Activated naive CD4-positive, alpha-beta T cell treated with anti-CD3 and anti-CD28 coated beads, Interleukin-2, amount 10 ng/mL, durations not matched to agents 7 days and 5 days (primary cell): ENCODE results near the gene NDUFS8.

Experiments used
- CTCF ChIA-PET: fragments of 350-600 bp; sonication (Branson Sonifier 250); formaldehyde crosslinking; loops from one replicate; lab custom pipeline; 2021; ENCODE audit warnings: antibody characterized with exemption; lab: Charles Lee
- DNase-seq: peaks from one replicate; pipeline ENCODE4 v3.0.0-alpha.2; 2020
- H3K27ac Mint-ChIP-seq: one replicate; pipeline ENCODE4 v1.8.0; 2021; ENCODE audit warnings: mild to moderate bottlenecking, moderate library complexity, mixed read lengths
- H3K27me3 Mint-ChIP-seq: one replicate; pipeline ENCODE4 v1.8.0; 2021; ENCODE audit warnings: mild to moderate bottlenecking, mixed read lengths
- H3K36me3 Mint-ChIP-seq: one replicate; pipeline ENCODE4 v1.8.0; 2021; ENCODE audit warnings: mixed read lengths
- H3K4me1 Mint-ChIP-seq: one replicate; pipeline ENCODE4 v1.8.0; 2021; ENCODE audit warnings: mixed read lengths
- H3K4me3 Mint-ChIP-seq: one replicate; pipeline ENCODE4 v1.8.0; 2021; ENCODE audit warnings: mild to moderate bottlenecking, moderate library complexity, mixed read lengths
- H3K9me3 Mint-ChIP-seq: one replicate; pipeline ENCODE4 v1.8.0; 2021; ENCODE audit warnings: mixed read lengths

NDUFS8 gene

DNA sequence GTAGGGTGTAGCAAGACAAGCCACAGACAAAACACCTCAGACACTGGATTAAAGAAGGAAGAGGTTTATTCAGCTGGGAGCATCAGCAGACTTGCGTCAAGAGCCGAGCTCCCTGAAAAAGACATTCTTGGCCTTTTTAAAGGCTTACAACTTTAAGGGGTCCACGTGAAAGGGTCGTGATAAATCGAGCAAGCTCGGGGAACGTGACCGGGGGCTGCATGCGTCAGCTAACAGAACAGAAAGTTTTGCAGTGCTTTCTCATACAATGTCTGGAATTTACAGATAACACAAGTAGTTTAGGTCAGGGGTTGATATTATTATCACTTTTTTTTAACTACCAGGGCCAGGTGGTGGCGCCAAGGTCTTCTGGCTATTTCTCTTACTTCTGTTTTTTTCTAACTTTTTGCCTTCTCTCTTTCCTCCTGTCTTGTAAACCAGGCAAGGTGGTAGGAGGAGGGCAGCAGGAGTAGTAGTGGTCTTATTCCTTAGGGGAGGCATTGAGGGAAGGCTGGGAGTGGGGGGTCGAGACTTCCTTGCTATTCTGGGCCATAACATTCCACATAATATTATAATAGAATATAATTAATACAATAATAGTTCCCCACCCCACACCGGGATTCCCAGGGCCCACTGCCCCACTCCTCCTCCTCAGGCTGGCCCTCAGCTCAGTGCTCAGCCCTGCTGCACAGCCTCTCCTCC, 20.9 kb upstream of the NDUFS8 start:
- H3K4me3 Mint-ChIP-seq = no peak overlapping the region
- no peak overlapping the region for H3K27ac Mint-ChIP-seq
- peaks cover 20% of the 10 kb centered on the region for H3K4me1 Mint-ChIP-seq
- CTCF ChIA-PET = interaction anchor here (0.6 to 2.0 kb wide), 5 partner anchors 21 to 200 kb away, joined by 3 to 5 read pairs (median 4); partner anchors contain the start of gene NDUFS8
- peak; percentile 41 for DNase-seq
- H3K36me3 Mint-ChIP-seq = no peaks in the 10 kb centered on the region
- no peaks in the 10 kb centered on the region for H3K9me3 Mint-ChIP-seq
- peaks cover 24% of the 10 kb centered on the region for H3K27me3 Mint-ChIP-seq

DNA sequence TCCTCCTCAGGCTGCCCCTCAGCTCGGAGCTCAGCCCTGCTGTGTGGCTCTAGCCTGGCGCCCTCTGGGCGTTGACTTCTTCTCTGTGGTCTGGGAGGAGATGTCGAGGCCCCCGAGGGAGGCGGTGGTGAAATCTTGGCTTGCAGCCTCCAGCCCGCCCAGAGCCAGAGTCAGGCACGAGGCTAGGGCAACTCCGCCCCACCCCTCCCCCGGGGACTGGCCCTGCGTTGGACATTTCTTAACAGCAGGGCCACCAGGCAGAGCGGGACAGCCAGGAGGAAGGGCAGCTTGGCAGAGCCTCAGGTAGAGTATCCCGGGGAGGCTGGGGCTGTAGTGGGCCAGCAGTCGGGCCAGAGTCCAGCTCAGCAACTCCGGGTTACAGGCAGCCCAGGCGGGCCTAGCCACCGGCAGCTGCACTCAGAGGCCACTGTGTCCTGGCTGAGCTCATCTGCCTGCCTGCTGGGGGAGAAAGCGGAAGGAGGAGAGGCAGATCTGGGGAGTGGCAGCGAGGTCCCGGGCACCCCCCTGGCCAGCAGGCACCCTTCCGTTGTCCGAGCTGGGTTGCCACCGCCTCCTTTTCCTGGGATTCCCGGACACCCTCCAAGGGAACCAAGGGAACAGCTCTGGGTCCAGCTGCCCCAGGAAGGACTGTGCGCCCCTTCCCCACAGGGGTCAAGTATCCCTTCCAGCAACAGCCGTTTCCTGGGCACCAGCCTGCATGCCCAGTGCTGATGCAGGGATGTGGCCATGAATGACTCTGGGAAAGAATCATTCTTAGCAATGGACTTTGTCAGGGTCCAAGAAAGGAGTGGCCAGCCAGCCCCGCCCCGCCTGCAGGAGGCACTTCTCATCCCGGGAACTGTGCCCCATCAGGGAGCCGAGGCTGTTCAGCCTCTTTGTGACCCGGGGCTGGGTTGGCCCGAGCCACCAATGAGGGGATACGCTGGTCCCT, 20.1 kb upstream of the NDUFS8 start, which contains the start of gene ALDH3B1:
ALDH3B1 (plus strand) TSS at position 238 of the 952 bp plus-strand sequence. CDS start 4,971 bp downstream, outside the sequence.
- H3K36me3 Mint-ChIP-seq = no peaks in the 10 kb centered on the region
- H3K4me3 Mint-ChIP-seq = no peak within 1 kb of the TSS
- DNase-seq = no peak
- no peaks in the 10 kb centered on the region for H3K9me3 Mint-ChIP-seq
- H3K27me3 Mint-ChIP-seq = peaks cover 18% of the 10 kb centered on the region
- no peak within 1 kb of the TSS for H3K27ac Mint-ChIP-seq
- peaks cover 14% of the 10 kb centered on the region for H3K4me1 Mint-ChIP-seq
- CTCF ChIA-PET = interaction anchor here (1.1 to 2.0 kb wide), 4 partner anchors 20 to 199 kb away, joined by 3 to 5 read pairs (median 4); partner anchors contain the start of gene NDUFS8

DNA sequence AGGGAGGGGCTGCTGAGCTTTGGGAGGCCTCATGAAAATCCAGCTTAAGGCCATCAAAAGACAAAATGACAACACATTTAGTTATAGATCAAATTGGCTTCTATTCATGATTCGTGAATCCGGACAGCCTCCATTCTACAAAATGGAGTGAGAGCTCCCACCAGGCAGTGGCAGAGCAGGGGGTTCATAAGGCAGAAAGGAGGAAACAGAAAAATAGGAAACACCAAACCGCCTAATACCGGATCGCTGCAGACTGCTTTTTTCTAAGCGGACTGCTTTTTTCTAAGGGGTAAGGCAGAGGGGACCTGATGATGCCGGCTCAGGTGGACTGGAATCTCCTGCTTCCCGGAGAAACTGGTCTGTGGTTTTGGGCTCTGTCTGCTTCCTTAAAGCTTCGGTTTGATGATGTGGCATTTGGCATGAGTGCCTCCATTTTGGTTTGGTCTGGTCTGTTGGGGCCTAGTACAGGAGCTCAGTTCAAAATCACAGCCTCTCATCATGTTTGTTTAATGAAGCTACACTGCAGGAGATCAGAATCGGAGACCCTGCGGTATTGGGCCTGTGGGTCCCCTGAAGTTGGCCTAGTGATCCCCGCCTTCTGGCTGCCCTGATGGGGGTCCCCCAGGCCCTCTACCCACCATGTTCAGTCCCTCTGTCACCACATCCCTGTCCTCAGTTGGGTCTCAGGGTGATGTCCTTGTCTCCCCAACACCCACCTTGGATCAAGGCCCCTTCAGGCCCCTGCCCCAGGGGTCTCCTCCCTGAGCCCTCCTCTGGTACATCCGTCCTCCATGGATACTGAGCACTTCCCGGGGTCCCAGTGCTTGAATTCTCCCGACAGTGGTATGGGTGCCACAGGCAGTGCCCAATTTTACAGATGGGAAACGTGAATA, 19.2 kb upstream of the NDUFS8 start:
- DNase-seq = no peak
- no peaks in the 10 kb centered on the region for H3K36me3 Mint-ChIP-seq
- peaks cover 14% of the 10 kb centered on the region for H3K4me1 Mint-ChIP-seq
- CTCF ChIA-PET = interaction anchor here (1.3 kb wide), 1 partner anchor 198 kb away, joined by 5 read pairs; no protein-coding TSS in a partner anchor
- no peak overlapping the region for H3K4me3 Mint-ChIP-seq
- H3K27me3 Mint-ChIP-seq = peaks cover 18% of the 10 kb centered on the region
- no peak overlapping the region for H3K27ac Mint-ChIP-seq
- no peaks in the 10 kb centered on the region for H3K9me3 Mint-ChIP-seq

DNA sequence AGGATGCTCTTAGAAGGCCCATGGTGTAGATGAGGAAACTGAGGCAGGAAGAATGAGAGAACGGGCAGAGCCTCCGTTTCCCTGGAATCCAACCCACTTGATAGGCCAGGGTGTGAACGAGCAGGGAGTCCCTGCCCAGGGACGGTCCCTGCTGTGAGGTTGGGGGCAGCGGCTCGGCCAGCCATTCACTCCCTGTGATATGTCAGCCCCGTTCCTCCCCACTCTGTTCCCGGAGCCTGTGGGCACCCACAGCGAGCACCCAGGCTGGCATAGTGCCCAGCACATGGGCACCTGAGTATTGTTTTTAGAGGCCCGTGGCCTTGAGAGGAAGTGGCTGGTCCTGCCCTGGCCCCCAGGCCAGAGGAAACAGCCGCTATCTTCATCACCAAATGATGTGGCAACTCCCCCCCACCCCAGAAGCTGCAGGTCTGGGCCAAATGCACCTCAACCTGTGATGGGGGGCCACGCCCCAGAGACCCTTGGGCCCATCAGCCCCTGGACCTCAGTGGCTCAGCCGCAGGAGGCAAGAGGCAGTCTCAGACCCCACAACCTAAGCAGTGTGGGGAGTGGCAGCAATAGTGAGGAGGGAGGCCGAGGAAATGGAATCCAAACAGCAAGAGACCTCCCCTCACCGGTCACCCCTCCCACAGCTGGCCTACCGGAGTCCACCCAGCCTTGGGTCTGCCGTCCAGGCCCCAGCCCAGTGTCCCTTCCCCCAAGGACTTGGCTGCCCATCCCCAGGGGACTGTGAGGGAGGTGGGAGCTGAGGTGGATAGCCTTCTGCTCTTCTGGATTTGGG, 18.2 kb upstream of the NDUFS8 start:
- H3K27ac Mint-ChIP-seq = no peak overlapping the region
- no peak for DNase-seq
- peaks cover 18% of the 10 kb centered on the region for H3K27me3 Mint-ChIP-seq
- H3K4me1 Mint-ChIP-seq = peaks cover 14% of the 10 kb centered on the region
- CTCF ChIA-PET = no interaction called here
- H3K36me3 Mint-ChIP-seq = no peaks in the 10 kb centered on the region
- no peak overlapping the region for H3K4me3 Mint-ChIP-seq
- no peaks in the 10 kb centered on the region for H3K9me3 Mint-ChIP-seq

DNA sequence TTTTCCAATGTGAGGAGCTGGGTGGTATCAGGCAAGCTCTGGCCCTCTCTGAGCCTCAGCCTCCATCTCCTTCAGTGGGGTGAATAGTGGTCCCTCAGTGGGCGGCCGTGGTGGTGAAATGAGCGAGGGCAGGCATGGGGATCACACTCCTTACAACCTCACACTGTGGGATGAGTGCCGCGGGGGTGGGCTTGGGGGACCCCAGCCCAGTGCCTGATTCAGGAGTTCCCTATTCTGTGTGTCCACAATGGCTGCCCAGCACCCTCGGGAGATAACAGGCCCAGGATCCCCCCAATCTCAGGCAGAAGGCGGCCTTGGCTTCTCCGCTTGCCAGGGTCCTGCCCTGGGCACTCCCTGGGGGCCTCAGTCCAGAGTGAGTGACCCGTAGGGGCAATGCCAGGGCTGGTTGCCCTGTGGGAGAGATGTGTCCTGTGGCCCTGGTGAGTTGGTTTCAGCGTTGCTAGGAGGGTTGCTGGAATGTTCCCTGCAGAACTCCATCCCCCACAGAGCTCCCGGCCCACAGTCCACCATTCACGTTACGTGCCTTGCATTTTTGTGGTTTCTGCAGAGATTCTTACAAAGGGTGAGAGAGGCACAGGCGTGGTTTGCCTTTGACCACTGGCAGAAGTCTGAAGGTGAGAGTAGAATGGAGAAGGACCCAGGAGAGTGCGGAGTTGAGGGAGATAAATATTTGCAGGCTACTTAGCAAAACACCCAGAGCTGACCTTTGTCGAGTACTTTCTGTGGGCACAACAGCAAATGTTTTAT, 17.5 kb upstream of the NDUFS8 start:
- peaks cover 18% of the 10 kb centered on the region for H3K27me3 Mint-ChIP-seq
- CTCF ChIA-PET = no interaction called here
- no peaks in the 10 kb centered on the region for H3K36me3 Mint-ChIP-seq
- no peaks in the 10 kb centered on the region for H3K9me3 Mint-ChIP-seq
- peaks cover 14% of the 10 kb centered on the region for H3K4me1 Mint-ChIP-seq
- H3K27ac Mint-ChIP-seq = no peak overlapping the region
- no peak overlapping the region for H3K4me3 Mint-ChIP-seq
- DNase-seq = no peak

DNA sequence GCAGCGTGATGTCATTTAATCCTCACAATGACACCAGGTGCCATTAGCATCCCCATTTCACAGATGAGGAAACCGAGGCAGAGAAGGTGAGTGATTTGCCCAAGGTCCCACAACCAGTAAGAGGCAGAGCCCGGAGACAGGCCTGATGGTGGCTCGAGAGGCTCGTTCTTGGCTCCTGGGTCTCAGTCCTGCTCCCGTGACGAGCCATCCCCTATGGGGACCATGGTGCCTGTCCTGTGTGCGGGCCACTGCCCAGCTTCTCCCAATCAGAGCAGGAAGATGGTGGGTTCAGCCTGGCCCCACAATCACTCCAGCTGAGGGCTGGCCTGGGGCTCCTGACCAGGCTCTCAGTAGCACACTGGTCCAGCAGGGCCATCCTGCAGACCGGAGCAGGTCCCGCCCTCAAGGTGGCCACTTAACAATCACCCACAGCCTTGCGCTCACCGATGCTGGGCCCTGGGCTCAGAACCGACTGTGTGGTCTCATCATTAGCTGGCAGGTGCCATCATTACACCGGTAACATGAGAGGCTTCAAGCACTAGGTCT, 16.8 kb upstream of the NDUFS8 start:
- H3K9me3 Mint-ChIP-seq = no peaks in the 10 kb centered on the region

DNA sequence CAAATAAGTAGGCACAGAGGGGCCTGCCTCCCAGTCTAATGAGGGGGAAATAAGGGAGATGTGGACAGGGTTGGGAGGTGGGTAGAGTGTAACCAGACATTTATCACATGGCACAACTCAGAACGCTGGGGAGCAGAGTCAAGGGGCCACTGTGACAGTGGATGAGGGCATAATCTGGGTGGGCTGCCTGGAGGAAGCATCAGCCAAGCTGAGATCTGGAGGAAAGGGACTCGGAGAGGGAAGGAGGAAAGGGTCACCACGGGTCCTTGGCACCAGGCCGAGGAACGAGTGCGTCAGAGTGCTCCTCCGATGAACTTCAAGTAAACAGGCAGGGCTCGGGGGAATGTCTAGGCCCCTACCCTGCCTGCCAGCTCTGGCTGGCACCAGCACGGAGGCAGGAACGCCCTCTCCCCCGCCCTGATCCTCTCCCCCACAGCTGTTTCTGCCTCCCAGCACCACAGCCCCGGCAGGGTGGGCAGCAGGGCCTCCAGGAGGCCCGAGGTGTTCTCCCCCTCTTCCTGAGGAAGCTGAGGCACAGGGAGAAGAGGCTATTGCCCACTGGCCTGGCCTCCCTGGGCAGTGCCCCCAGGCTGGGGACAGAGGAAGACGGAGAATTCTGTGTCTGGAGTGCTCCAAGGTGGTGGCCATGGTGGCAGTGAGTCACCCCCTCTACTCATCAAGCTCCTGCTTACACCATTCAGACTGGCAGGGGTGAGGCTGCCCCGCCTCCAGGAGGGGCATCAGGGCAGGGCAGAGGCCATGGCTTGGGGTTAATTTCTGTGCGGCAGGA, 16.1 kb upstream of the NDUFS8 start:
- DNase-seq = no peak
- Mint-ChIP-seq H3K4me3 (no peak overlapping the region), H3K4me1 (peaks cover 7% of the 10 kb centered on the region), H3K9me3 (no peaks in the 10 kb centered on the region), H3K27ac (no peak overlapping the region), H3K27me3 (peaks cover 10% of the 10 kb centered on the region), H3K36me3 (no peaks in the 10 kb centered on the region)
- CTCF ChIA-PET = interaction anchor here (0.5 kb wide), 1 partner anchor 191 kb away, joined by 4 read pairs; no protein-coding TSS in a partner anchor

More for the DNA sequence above, 16.8 kb upstream of the NDUFS8 start:
- Mint-ChIP-seq H3K4me1 (peaks cover 14% of the 10 kb centered on the region), H3K27ac (no peak overlapping the region), H3K4me3 (no peak overlapping the region), H3K36me3 (no peaks in the 10 kb centered on the region), H3K27me3 (peaks cover 17% of the 10 kb centered on the region)
- no peak for DNase-seq
- CTCF ChIA-PET = no interaction called here

DNA sequence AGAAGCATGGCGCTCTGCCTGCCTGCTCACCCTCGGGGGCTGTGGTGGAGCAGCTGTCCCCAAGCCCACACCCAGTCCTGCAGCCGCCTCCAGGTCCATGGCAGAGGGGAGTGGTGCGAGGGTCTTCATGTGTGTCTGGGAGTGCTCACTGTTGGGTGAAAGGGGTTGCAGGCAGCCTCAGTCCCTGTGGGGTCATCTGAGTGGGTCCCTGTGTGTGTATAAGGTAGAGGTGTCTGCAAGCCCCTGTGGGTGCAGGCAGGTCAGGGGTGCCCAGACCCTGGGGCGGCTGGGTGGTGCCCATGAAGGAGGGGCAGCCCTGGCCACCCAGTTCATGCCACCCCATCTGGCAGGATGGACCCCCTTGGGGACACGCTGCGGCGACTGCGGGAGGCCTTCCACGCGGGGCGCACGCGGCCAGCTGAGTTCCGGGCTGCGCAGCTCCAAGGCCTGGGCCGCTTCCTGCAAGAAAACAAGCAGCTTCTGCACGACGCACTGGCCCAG, 15.5 kb upstream of the NDUFS8 start:
- Mint-ChIP-seq H3K36me3 (no peaks in the 10 kb centered on the region), H3K27me3 (peaks cover 9% of the 10 kb centered on the region), H3K4me1 (peaks cover 1% of the 10 kb centered on the region), H3K27ac (no peak overlapping the region), H3K4me3 (no peak overlapping the region), H3K9me3 (no peaks in the 10 kb centered on the region)
- CTCF ChIA-PET = no interaction called here
- no peak for DNase-seq

DNA sequence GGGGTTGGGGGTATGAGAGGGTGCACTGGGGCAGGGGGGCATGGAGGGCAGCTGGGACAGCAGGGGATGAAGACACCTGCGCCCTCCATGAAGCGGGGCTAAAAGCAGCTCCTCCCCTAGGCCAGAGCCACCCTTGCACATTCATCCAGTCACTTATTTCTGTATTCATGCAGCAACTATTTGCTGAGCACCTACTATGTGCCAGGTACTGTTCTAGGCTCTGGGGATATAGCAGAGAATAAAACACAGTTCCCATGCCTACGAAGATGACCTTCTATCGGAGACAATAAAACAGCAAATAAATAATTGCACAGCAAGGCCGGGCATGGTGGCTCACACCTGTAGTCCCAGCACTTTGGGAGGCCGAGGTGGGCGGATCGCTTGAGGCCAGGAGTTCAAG, 15.0 kb upstream of the NDUFS8 start:
- peaks cover 4% of the 10 kb centered on the region for H3K27me3 Mint-ChIP-seq
- H3K9me3 Mint-ChIP-seq = no peaks in the 10 kb centered on the region
- no peak for DNase-seq
- H3K4me3 Mint-ChIP-seq = no peak overlapping the region
- CTCF ChIA-PET = no interaction called here
- H3K4me1 Mint-ChIP-seq = no peaks in the 10 kb centered on the region
- no peaks in the 10 kb centered on the region for H3K36me3 Mint-ChIP-seq
- no peak overlapping the region for H3K27ac Mint-ChIP-seq

DNA sequence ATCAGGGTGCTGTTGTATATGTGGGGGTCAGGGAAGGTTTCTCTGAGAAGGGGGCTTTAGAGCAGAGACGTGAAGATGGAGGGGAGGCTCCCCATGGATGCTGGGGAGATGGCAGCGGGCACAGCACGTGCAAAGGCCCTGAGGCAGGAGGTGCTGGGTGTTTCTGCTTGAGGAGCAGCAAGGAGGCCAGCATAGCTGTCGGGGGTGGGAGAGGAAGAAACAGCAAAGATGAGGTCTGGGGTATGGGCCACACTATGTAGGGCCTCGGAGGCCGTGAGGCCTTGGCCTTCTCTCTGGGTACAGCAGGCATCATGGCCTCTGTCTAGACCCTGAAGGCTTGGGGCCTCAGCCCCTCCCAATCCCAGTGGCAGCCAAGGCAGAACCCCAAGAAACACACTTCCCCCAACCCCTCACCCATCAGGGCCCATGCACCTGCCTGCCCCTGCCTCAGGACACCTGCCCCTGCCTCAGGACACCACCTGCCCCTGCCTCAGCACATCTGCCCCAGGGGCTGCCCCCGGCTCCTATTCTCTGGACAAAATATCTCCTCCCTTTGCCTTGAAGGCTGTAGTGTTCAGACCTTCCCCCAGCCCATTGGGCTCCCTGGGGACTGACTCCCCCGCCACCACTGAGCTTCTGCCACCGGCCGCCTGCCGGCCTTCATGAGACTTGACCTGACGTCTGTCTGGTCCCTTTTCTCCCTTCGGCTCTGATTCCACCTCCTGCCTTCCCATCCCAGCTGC, 14.1 kb upstream of the NDUFS8 start:
- Mint-ChIP-seq H3K27me3 (peaks cover 4% of the 10 kb centered on the region), H3K4me1 (no peaks in the 10 kb centered on the region), H3K27ac (no peak overlapping the region), H3K4me3 (no peak overlapping the region), H3K9me3 (no peaks in the 10 kb centered on the region), H3K36me3 (no peaks in the 10 kb centered on the region)
- CTCF ChIA-PET = no interaction called here
- DNase-seq = no peak
